Fibroblast of skin of left biceps (primary cell): Measurements from ENCODE around the gene FAR2.
"Not testable (repeated sequence)": the region's sequence is repeated elsewhere in the genome, so short reads cannot be mapped to it uniquely, and the experiment has no call there.

Experiments used
- DNase-seq, 2 experiments: peaks; one replicate each; pipeline ENCODE4 v3.0.0-alpha.2; 2013; ENCODE audit warnings: low read depth in 2 of 2

Gene FAR2

GRCh38 chr12:29320295-29321085, 171.4 kb downstream of the FAR2 start:
- peak in 1 of 2 experiments; percentile 32 for DNase-seq

GRCh38 chr12:29322157-29322556, 173.1 kb downstream of the FAR2 start:
- DNase-seq = no peak

- no peak for DNase-seq
Measured at GRCh38 chr12:29329411-29329810, 180.3 kb downstream of the FAR2 start.

- no peak for DNase-seq
Measured at GRCh38 chr12:29333178-29333577, 184.1 kb downstream of the FAR2 start.

- DNase-seq = no peak
Measured at GRCh38 chr12:29334937-29335336, 185.9 kb downstream of the FAR2 start.

GRCh38 chr12:29337325-29337724, 188.2 kb downstream of the FAR2 start:
- no peak for DNase-seq

GRCh38 chr12:29343022-29343799, 194.1 kb downstream of the FAR2 start:
- no peak for DNase-seq

GRCh38 chr12:29346769-29347421, 197.8 kb downstream of the FAR2 start:
- no peak for DNase-seq

- DNase-seq = peak in 1 of 2 experiments; percentile 5
Measured at GRCh38 chr12:29350080-29350479, 201.0 kb downstream of the FAR2 start.

- DNase-seq = no peak
Measured at GRCh38 chr12:29354954-29355353, 205.9 kb downstream of the FAR2 start.

GRCh38 chr12:29365091-29365490, 216.0 kb downstream of the FAR2 start:
- no peak for DNase-seq

- DNase-seq = no peak
Measured at GRCh38 chr12:29374012-29374411, 224.9 kb downstream of the FAR2 start.

- no peak for DNase-seq
Measured at GRCh38 chr12:29374913-29375312, 225.8 kb downstream of the FAR2 start.

GRCh38 chr12:29376118-29376517, 227.0 kb downstream of the FAR2 start:
- DNase-seq = no peak

- peak; percentile 97 to 98 for DNase-seq
Measured at GRCh38 chr12:29380536-29381523, 231.8 kb downstream of the FAR2 start, which contains the start of gene ERGIC2. ERGIC2 (minus strand) TSS chr12:29381172; CDS start chr12:29371633, 9,539 bp downstream.

- no peak for DNase-seq
Measured at GRCh38 chr12:29382251-29382650, 233.2 kb downstream of the FAR2 start.

- DNase-seq = not testable (repeated sequence)
Measured at GRCh38 chr12:29385194-29385593, 236.1 kb downstream of the FAR2 start.
